ENCODE results near the gene PIK3R5.
A peak's percentile ranks its signal among the peaks of the same experiment; 100 is the strongest.
"Not testable (repeated sequence)": the region's sequence is repeated elsewhere in the genome, so short reads cannot be mapped to it uniquely, and the experiment has no call there.

PIK3R5 gene

GRCh38 chr17:8856205-8856603 is 109.3 kb downstream of the PIK3R5 start:
- not testable (repeated sequence) for DNase-seq (ENCODE audit: low read depth)

DNA sequence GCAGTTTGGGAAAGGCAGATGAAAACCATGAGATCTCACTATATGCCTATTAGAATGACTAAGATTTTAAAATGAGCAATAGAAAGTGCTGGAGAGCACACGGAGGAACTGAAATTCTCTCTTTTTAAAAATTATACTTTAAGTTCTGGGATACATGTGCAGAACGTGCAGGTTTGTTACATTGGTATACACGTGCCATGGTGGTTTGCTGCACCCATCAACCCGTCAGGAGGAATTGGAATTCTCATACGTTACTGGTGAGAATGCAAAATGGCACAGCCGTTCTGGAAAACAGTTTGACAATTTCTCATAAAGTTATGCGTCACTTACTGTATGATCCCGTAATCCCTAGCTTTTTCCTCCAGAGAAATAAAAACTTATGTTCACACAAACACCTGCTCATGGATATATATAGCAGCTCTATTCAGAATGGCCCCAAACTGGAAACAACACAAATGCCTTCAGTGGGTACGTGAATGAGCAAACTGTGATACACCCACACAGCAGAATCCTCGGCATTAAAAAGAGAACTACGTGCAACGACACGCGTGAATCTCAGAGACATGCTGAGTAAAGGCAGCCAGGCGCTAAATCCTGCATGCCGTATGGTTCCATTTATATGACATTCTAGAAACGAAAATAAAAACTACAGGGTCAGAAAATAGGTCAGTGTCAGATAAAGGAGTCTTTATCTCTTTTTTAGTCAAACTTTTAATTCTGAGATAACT is 109.9 kb downstream of the PIK3R5 start:
- DNase-seq (ENCODE audit: low read depth), result no peak

DNA sequence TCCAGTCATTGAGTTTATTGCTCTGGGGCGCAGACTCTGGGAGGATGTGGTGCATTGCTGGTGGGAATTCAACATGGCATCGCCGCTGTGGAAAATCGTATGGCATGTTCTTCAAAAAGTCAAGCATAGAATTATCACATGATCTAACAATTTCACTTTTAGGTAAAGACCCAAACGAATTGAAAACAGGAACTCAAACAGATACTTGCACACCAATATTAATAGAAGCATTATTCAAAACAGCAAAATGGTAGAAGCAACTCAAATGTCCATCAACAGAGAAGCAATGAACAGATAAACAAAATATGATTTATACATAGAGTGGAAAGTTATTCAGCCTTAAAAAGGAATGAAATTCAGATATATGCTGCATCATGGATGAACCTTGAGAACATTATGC is 113.9 kb downstream of the PIK3R5 start:
- DNase-seq (ENCODE audit: low read depth), result no peak

DNA sequence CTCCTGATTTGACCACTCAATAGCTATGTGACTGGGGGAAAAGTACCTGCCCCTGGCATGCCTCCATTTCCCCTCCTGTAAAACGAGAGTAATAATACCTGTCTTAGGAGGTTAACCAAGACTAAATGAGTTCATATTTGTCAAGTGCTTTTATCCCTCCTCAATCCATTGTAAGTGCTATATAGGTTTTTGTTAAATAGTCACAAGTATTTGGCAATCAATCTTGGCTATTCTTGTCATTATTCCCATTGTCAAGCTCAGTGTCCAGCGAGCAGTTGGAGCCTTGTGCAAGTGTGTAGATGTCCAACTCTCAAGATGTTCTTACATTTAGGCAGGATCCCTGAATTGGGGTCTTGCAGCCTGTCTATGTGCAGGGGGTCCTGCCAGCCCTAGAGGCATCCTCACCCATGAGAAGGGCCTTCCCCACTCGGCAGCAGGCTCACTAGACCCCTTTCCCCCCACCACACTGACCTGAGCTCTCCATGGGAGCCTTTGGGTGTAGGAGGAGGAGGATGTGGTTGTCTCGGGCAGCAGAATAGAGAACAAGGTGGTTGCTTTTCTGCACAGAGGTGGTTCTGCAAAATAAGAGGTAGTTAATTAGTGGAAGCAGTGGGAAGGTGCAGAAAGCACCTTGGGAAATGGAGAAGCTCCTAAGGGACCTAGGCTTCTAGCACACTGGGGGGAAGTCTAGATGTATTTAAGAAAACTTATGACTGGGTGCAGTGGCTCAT is 116.0 kb downstream of the PIK3R5 start:
- DNase-seq (ENCODE audit: low read depth), result no peak

GRCh38 chr17:8847891-8848290 is 117.6 kb downstream of the PIK3R5 start:
- DNase-seq (ENCODE audit: low read depth), result no peak

DNA sequence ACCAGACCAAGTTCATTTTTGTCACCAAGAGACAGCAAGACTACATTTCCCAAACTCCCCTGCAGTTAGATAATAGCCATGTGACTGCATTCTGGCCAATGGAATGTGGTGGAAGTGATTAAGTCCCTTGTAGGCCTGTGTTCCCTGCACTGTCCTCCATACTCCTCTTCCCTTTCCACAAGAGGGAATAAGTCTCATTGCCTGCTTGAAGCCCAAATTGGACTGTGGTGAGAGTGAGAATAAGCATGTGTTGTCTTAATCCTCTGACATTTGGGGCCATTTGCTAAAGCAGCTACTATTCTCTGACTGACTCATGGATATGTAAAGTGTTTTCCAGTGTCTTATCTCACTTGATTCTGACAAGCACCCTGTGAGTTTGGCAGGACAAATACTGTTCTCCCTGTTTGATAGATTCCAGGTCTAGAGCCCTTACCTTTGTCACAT is 118.7 kb downstream of the PIK3R5 start:
- peak; percentile 38 for DNase-seq (ENCODE audit: low read depth)

DNA sequence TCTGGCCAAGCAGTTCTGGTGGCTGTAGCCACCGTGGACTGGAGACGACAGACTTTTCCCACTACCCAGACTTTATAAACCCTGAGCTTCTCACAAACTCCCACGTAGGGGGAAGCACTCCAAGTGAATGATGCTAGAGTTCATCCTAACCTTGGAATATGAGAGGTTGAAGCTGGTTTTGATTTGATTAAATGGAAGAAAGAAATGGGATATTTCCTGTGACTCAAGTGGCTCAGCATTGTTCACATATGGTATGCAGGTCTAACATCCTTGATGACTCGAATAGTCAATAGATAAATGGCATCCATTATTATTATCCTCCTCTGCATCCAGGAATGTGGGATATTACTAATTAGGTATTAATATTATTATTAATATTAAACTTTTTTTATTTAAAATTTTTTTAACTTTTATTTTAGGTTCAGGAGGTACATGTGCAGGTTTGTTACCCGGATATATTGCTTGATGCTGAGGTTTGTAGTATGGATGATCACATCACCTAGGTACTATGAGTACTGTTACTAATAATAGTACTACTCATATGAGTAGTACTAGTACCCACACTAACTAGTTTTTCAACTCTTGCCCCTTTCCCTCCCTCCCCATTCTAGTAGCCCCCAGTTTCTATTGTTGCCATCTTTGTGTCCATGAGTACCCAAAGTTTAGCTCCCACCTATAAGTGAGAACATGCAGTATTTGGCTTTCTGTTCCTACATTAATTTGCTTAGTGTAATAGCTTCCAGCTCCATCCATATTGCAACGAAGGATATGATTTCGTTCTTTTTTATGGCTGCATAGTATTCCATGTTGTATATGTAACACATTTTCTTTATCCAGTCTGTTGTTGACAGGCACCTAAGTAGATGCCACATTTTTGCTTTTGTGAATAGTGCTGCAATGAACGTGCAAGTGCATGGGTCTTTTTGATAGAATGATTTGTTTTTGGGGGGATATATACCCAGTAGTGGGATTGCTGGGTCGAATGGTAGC is 121.0 kb downstream of the PIK3R5 start:
- DNase-seq (ENCODE audit: low read depth), result no peak

DNA sequence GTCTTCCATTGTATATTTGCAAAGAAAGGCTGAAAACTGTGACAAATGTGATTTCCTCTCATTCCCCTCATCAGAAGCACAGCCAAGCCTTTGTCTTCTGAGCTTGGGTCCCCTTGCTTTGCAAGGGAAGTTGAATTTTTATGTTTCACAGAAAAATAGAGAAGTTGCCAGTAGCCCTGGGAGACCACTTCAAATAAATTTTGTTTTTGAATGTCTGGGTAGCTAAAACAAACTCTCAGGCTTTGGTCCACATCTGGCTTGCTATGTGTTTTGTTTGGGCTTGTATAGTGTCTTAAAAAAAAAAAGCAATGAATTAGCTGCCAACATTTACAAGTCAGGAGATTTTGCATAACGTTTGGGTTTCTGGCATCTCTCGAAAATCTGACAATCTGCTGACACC is 122.2 kb downstream of the PIK3R5 start:
- DNase-seq (ENCODE audit: low read depth), result no peak

- DNase-seq (ENCODE audit: low read depth), result no peak
These were observed 123.7 kb downstream of the PIK3R5 start for GRCh38 chr17:8841844-8842243.

- no peak for DNase-seq (ENCODE audit: low read depth)
These were observed 126.0 kb downstream of the PIK3R5 start for GRCh38 chr17:8839410-8839935.

DNA sequence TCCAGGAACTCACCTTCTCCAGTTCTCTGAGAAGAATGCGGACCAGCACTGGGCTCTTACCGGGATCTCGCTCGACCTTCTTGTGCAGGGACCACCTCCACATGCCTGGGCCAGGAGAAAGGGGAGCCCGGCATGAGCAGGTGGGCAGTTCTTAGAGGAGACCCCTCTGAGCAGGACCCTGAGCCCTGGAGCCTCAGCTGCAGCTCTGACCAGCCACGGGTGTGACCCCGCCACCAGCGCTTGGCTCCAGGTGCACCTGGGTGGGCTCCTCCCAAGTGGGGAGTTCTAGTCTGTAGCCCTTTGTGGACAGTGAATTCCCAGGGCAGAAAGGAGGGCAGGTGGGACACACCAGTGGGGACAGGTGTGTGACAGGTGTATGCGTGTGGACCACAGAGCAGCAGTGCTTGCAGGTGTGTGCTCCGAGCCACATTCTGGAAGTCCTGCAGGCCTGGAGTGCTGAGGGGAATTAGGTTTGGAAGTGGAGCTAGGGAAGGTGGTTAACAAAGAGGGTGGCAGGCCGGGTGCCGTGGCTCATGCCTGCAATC is 126.9 kb downstream of the PIK3R5 start:
- no peak for DNase-seq (ENCODE audit: low read depth)

DNA sequence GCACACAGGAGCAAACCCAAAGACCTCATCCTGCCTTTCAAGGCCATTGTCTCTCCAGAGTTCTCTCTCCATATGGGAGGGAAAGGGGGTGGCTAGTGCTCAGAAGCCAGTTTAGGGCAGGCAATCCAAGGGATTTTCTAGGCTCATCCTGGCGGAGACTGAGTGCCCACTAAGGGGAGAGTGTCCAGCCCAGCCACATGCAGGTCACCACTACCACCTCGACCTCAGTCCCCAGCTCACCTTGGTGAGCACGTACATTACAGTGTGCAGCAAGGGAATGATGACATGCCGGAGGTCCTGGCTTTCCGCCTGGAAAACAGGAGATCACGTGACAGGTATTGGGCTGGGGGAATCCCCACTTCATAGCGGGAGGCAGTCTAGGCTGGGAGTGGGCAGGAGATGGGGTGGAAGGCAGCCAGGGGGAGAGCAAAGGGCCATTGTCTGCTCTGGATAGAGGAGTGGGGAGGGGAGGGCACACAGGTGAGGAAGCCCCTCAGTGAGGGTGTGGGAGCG is 127.9 kb downstream of the PIK3R5 start:
- DNase-seq (ENCODE audit: low read depth), result no peak

GRCh38 chr17:8836821-8837562 is 128.5 kb downstream of the PIK3R5 start:
- no peak for DNase-seq (ENCODE audit: low read depth)

DNA sequence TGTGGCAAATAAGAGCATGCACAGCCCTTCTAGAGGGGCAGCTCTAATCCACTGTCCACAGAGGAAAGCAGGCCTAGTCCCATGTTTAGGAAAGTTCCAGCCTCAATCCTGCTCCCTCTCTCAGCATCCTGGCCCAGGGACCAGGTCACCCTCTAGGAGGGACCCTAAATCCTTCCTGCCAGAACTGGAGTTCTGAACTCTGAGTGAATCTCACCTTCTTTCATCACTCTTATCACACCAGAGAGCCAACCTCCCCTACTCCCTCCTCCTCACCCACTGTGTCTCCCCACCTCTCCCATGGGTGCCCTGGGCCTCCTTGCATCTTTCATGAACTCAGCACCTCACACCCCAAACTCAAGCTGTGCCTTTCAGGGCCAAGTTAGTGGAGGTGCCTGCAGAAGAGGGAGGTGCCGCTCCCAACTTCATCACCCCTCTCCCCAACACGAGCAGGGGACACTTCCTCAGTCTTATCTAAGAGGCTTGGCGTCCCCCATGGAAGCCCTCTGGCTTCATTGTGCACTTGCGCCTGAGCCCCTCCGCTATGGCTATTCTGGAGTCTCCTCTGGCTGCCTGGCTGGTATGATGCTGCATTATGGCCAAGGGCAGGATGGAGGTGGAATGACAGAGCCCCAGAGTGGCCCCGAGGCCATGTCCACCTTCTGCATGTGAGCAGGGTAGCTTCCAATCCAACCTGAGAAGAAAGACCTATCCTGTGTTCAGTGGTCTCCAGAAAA is 129.7 kb downstream of the PIK3R5 start:
- no peak for DNase-seq (ENCODE audit: low read depth)

- no peak for DNase-seq (ENCODE audit: low read depth)
These were observed 130.4 kb downstream of the PIK3R5 start for GRCh38 chr17:8835106-8835505.

DNA sequence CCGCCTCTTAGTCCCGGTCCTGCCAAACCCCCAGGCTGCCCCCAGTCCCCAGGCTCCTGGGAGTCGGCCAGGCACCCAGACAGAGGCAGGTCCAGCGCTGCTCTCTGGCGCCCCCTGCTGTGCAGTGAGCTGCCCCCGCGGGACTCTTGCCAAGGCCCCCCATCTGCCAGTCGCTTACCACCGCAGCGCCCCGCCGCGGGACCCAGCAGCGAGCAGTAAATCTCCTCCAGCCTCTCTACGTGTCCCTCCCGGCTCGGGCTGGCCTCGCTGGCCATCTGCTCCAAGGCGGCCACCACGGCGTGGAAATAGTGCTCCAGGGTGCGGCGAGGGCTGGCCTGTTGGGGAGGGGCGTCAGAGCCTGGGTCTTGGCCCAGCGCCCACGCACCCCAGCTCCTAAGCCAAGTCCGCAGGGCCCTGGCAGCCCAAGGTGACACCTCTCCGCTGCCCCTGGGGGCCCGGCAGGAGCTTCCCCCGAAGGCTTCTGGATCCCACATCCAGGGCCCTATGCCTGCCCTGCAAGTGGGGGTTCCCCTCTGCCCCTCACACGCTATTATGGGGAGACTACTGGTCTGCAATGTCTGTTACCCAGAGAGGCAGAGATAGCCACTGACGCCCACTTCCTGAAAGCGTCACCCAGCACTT is 132.7 kb downstream of the PIK3R5 start:
- no peak for DNase-seq (ENCODE audit: low read depth)

GRCh38 chr17:8831234-8831849 is 134.2 kb downstream of the PIK3R5 start:
- no peak for DNase-seq (ENCODE audit: low read depth)

DNA sequence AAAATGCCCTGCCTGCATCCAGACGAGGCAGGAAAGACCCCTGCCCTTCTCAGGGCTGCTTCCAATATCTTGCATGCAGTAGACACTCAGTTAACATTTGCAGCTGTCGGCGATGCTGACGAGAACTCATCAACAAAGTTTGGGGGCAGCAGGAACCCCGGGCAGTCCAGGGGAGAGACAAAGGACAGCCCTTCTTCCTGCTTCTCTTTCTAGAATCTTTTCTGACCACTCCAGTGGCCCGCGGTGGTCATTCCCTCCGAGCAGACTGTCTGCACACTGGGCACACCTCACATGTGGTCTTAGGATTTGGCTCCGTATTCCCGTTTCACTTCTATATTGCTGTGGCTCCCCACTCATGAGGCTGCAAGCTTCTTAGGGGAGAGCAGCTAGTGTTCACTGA is 135.4 kb downstream of the PIK3R5 start:
- DNase-seq (ENCODE audit: low read depth), result no peak
